ENCODE measurements around the gene KCNQ5.

- TF ChIP-seq EZH2phosphoT487 (IDR thresholded peaks at IDR 0.05): no peak
- no peak for TF ChIP-seq CTCF (IDR thresholded peaks at IDR 0.05)
- no peak for TF ChIP-seq EZH2 (IDR thresholded peaks at IDR 0.05)
These were observed 560.2 kb downstream of the KCNQ5 start for GRCh38 chr6:73182021-73182607.
